Neural cell (in vitro differentiated cells): Measurements from ENCODE around the gene CCL8. TPM values are rescaled to one million over a fixed set of nuclear protein-coding genes. Genes with fewer than 3 reads are reported as not detected.
A peak's percentile ranks its signal among the peaks of the same experiment; 100 is the strongest.

Experiments used
- H2AFZ ChIP-seq: fragments of 200-600, 300-800 bp; sonication (generic), shearing (Covaris generic); 2 replicates; pipeline ENCODE4 v1.6.0; 2014; ENCODE audit warnings: low read depth, mild to moderate bottlenecking, antibody characterized with exemption, low read length, moderate library complexity
- H3F3A ChIP-seq: fragments of 200-600 bp; shearing (Covaris generic); 2 replicates; pipeline ENCODE4 v1.6.1; 2016; ENCODE audit warnings: mild to moderate bottlenecking, moderate library complexity, mixed read lengths, antibody characterized with exemption, low read length; ENCODE audit not compliant: insufficient read depth, poor library complexity, severe bottlenecking
- H3K27ac ChIP-seq: fragments of 200-600, 300-800 bp; sonication (generic), shearing (Covaris generic); 2 replicates; pipeline ENCODE4 v1.5.1; 2014; ENCODE audit warnings: mild to moderate bottlenecking, low read length, moderate library complexity
- H3K27me3 ChIP-seq: fragments of 300-800, 200-600 bp; sonication (generic), shearing (Covaris generic); 2 replicates; pipeline ENCODE4 v1.6.0; 2014; ENCODE audit warnings: mild to moderate bottlenecking, low read depth, low read length, moderate library complexity; ENCODE audit not compliant: insufficient read depth
- H3K36me3 ChIP-seq: fragments of 300-800, 200-600 bp; sonication (generic), shearing (Covaris generic); 2 replicates; pipeline ENCODE4 v1.5.1; 2014; ENCODE audit warnings: mild to moderate bottlenecking, antibody characterized with exemption, low read length, moderate library complexity; ENCODE audit not compliant: insufficient read depth
- H3K4me2 ChIP-seq: fragments of 300-800, 200-600 bp; sonication (generic), shearing (Covaris generic); 2 replicates; pipeline ENCODE4 v1.6.0; 2014; ENCODE audit warnings: mild to moderate bottlenecking, low read length
- H3K4me3 ChIP-seq: fragments of 300-800, 200-600 bp; sonication (generic), shearing (Covaris generic); 2 replicates; pipeline ENCODE4 v1.5.1; 2014; ENCODE audit warnings: mild to moderate bottlenecking, low read length, moderate library complexity
- H3K79me2 ChIP-seq: fragments of 200-600 bp; shearing (Covaris generic); replicated peaks from 2 replicates; pipeline ENCODE4 v1.6.0; 2014; ENCODE audit warnings: mild to moderate bottlenecking, low read length, moderate library complexity; ENCODE audit not compliant: insufficient read depth
- H3K9ac ChIP-seq: fragments of 300-800, 200-600 bp; sonication (generic), shearing (Covaris generic); 2 replicates; pipeline ENCODE4 v1.6.1; 2016; ENCODE audit warnings: mild to moderate bottlenecking, low read length, mixed read lengths
- H3K9me2 ChIP-seq: fragments of 200-600 bp; shearing (Covaris generic); 2 replicates; pipeline ENCODE4 v1.6.1; 2016; ENCODE audit warnings: mild to moderate bottlenecking, low read length, mixed read lengths; ENCODE audit not compliant: insufficient read depth
- H3K9me3 ChIP-seq: fragments of 200-600, 300-800 bp; sonication (generic), shearing (Covaris generic); 2 replicates; pipeline ENCODE4 v1.6.1; 2016; ENCODE audit warnings: mild to moderate bottlenecking, mixed run types, low read length, moderate library complexity, mixed read lengths
- H4K20me1 ChIP-seq: fragments of 200-600 bp; shearing (Covaris generic); 2 replicates; pipeline ENCODE4 v1.6.1; 2016; ENCODE audit warnings: mild to moderate bottlenecking, mixed run types; ENCODE audit not compliant: insufficient read depth
- CTCF ChIP-seq: fragments of 450-650 bp; IDR thresholded peaks from 2 replicates; pipeline ENCODE4 v1.5.1; 2014; ENCODE audit warnings: antibody characterized with exemption, mild to moderate bottlenecking, moderate library complexity; ENCODE audit not compliant: poor library complexity, severe bottlenecking
- EP300 ChIP-seq: fragments of 450-650 bp; conservative IDR thresholded peaks from 2 replicates; pipeline ENCODE4 v1.6.1; 2014; ENCODE audit warnings: antibody characterized with exemption, mild to moderate bottlenecking, moderate library complexity; ENCODE audit not compliant: poor library complexity, severe bottlenecking
- EZH2 ChIP-seq: fragments of 200-600, 300-800 bp; shearing (Covaris generic), sonication (generic); IDR thresholded peaks from 2 replicates; pipeline ENCODE4 v1.6.1; 2014; ENCODE audit warnings: antibody characterized with exemption, low read length, borderline replicate concordance, mild to moderate bottlenecking; ENCODE audit not compliant: insufficient read depth, poor library complexity, severe bottlenecking
- MXI1 ChIP-seq: fragments of 450-650 bp; conservative IDR thresholded peaks from 2 replicates; pipeline ENCODE4 v1.6.1; 2014; ENCODE audit warnings: antibody characterized with exemption, mild to moderate bottlenecking; ENCODE audit not compliant: poor library complexity, severe bottlenecking
- POLR2AphosphoS5 ChIP-seq: IDR thresholded peaks from 2 replicates; pipeline ENCODE4 v1.6.1; 2012
- RAD21 ChIP-seq: fragments of 450-650 bp; conservative IDR thresholded peaks from 2 replicates; pipeline ENCODE4 v1.6.1; 2014; ENCODE audit warnings: antibody characterized with exemption, mild to moderate bottlenecking, moderate library complexity
- SMC3 ChIP-seq: fragments of 450-650 bp; conservative IDR thresholded peaks from 2 replicates; pipeline ENCODE4 v1.6.1; 2014; ENCODE audit warnings: antibody characterized with exemption, mild to moderate bottlenecking, moderate library complexity; ENCODE audit not compliant: poor library complexity
- TAF1 ChIP-seq: IDR thresholded peaks from 2 replicates; pipeline ENCODE4 v1.6.1; 2012; ENCODE audit warnings: low read depth
- polyA plus RNA-seq: library from polyadenylated mRNA; depleted of rRNA; stranded (reverse); fragments of >200 nt; gene quantifications from 2 replicates; pipeline ENCODE4 v1.2.3, GENCODE V29; 2014
- TF ChIP-seq, protein P1 (sequence below): IDR thresholded peaks from 2 replicates; pipeline ENCODE4 v1.6.1; 2012; ENCODE audit warnings: borderline replicate concordance

The CCL8 gene
- polyA plus RNA-seq, 1 donor from 2014 or later: not detected

- H3K27ac ChIP-seq: no peak overlapping the region
- no peaks in the 10 kb centered on the region for H3F3A ChIP-seq
- H3K9me3 ChIP-seq: no peaks in the 10 kb centered on the region
- H3K9me2 ChIP-seq: no peaks in the 10 kb centered on the region
- H3K36me3 ChIP-seq: no peaks in the 10 kb centered on the region
- no peak overlapping the region for H2AFZ ChIP-seq
- TF ChIP-seq EP300: no peak
- TF ChIP-seq SMC3: no peak
- H3K27me3 ChIP-seq: no peaks in the 10 kb centered on the region
- H3K9ac ChIP-seq: no peak overlapping the region
- no peaks in the 10 kb centered on the region for H3K79me2 ChIP-seq
- H3K4me3 ChIP-seq: no peak overlapping the region
- no peaks in the 10 kb centered on the region for H4K20me1 ChIP-seq
- H3K4me2 ChIP-seq: no peak overlapping the region
Measured at GRCh38 chr17:34360601-34361270, 41.5 kb downstream of the CCL8 start.

- no peaks in the 10 kb centered on the region for H3K36me3 ChIP-seq
- no peak overlapping the region for H3K9ac ChIP-seq
- no peak overlapping the region for H2AFZ ChIP-seq
- H4K20me1 ChIP-seq: no peaks in the 10 kb centered on the region
- H3K9me2 ChIP-seq: no peaks in the 10 kb centered on the region
- H3K4me3 ChIP-seq: peak overlapping the region; percentile 22
- no peaks in the 10 kb centered on the region for H3F3A ChIP-seq
- no peaks in the 10 kb centered on the region for H3K9me3 ChIP-seq
- H3K27ac ChIP-seq: no peak overlapping the region
- H3K79me2 ChIP-seq: no peaks in the 10 kb centered on the region
- H3K27me3 ChIP-seq: no peaks in the 10 kb centered on the region
- H3K4me2 ChIP-seq: no peak overlapping the region
- TF ChIP-seq EP300: no peak
- peak; percentile 100 for TF ChIP-seq RAD21
- TF ChIP-seq SMC3: peak; percentile 100
- no peak for TF ChIP-seq EZH2
- TF ChIP-seq CTCF: peak; percentile 100
- TF ChIP-seq POLR2AphosphoS5: no peak
- peak; percentile 32 for TF ChIP-seq MXI1
- no peak for TF ChIP-seq TAF1
- TF ChIP-seq, protein P1, sequence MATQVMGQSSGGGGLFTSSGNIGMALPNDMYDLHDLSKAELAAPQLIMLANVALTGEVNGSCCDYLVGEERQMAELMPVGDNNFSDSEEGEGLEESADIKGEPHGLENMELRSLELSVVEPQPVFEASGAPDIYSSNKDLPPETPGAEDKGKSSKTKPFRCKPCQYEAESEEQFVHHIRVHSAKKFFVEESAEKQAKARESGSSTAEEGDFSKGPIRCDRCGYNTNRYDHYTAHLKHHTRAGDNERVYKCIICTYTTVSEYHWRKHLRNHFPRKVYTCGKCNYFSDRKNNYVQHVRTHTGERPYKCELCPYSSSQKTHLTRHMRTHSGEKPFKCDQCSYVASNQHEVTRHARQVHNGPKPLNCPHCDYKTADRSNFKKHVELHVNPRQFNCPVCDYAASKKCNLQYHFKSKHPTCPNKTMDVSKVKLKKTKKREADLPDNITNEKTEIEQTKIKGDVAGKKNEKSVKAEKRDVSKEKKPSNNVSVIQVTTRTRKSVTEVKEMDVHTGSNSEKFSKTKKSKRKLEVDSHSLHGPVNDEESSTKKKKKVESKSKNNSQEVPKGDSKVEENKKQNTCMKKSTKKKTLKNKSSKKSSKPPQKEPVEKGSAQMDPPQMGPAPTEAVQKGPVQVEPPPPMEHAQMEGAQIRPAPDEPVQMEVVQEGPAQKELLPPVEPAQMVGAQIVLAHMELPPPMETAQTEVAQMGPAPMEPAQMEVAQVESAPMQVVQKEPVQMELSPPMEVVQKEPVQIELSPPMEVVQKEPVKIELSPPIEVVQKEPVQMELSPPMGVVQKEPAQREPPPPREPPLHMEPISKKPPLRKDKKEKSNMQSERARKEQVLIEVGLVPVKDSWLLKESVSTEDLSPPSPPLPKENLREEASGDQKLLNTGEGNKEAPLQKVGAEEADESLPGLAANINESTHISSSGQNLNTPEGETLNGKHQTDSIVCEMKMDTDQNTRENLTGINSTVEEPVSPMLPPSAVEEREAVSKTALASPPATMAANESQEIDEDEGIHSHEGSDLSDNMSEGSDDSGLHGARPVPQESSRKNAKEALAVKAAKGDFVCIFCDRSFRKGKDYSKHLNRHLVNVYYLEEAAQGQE: peak; percentile 41
Measured at GRCh38 chr17:34361478-34362061, 42.3 kb downstream of the CCL8 start.
